Stimulated activated CD8-positive, alpha-beta memory T cell treated with anti-CD3 and anti-CD28 coated beads, Interleukin-4, amount 100 ng/mL, for 24 hours (primary cell): Measurements from ENCODE around the gene RCSD1.

ENCODE experiments used
- DNase-seq: peaks from one replicate; pipeline ENCODE4 v3.0.0-alpha.2; 2020; ENCODE audit warnings: low read depth

RCSD1 gene

DNA sequence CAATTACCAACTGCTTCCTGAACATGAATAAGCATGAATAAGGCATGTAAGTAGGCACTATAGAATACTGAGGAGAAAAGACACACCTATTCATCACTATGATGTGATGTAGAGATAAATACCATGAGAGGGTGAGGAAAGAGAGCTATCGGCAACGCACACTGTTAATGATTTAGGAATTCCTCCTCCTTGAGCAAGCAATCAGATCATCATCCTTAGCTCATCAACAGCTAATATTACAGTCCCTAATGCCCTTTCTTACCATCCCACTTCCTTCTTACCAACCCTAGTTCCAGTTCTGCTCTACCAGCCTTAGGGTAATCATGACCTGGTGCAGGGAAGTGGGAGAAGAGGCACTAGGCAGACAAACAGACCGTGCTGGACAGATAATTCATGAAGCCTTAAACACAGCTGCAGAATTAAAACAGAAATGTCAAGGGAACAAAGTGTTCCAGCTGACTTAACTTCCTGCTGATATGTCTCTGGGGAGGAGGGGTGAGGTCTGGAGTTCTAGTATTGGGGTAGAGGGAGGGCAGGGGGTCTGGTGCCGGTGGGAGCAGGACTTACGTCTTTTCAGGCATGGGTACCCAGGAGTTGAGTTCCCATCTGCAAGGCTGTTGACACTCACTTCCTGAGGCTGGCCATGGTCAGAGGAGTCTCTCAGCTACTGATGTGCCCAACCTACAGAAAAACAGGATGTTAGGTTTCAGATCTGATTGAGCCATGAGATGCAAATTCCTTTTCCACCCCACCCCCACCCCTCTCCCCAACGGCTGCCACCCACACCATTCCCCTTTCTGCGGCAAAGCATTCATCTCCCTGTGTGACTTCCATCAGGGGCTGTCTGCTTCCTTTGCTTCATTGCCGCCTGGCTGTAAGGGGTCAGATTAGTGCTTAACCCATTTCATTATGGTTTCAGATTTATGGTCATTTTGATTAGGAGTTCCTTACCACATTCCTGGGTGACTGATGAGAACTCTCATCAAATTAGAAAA lies 12.6 kb upstream of the RCSD1 start:
- no peak for DNase-seq

DNA sequence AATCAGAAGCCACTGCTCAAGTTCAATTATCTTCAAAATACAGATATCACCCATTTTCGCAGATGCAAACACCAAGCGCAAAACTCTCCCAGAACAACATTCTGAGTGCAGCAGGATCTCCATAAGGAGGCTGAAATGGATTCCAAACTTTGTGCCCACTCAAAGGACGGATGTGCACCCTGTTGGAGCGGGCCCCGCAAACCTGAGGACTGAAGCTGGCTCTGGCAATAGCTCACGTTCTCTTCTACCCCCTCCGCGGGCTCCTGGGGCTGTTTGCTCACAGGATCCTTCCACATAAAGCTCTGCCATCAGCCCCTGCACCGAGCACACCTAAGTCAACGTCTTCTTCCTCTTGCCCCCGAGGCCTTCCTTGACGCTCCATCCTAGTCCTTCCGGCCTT lies 11.7 kb upstream of the RCSD1 start:
- no peak for DNase-seq

DNA sequence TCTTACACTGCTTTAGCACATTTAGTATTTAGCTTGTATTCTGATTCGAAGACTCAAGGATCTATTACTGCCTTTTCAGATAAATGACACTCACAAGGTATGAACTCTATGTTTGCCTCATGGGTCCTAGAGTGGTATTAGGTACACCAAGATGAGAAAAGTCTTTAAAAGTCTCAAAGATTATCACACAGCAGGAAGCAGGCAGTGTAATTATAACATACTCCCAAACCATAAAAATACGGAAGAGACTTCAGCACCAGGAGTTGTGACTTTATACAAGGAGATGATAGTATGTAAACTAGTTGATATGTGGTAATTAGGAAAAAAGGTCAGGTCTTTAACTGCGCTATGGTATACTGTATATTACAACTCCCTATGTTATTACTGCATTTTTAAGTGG lies 11.2 kb upstream of the RCSD1 start:
- no peak for DNase-seq

DNA sequence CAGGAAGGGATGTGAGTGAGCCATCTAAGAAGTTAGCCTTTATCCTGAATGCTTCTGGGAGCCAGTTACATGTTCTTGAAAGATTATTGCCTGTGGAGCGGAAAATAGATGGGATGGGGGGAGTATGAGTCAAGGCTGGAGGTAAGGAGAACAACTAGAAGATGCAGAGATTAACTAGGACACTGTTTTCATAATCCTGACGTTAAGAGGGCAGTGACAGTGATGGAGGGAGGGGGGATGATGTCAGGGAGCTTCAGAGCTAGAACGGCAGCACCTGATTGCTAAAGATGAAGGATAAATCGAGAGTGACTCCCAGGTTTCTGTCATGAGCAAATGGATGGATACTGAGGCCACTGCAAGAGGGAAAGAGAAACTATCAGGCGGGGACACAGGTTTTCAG lies 10.0 kb upstream of the RCSD1 start:
- no peak for DNase-seq

DNA sequence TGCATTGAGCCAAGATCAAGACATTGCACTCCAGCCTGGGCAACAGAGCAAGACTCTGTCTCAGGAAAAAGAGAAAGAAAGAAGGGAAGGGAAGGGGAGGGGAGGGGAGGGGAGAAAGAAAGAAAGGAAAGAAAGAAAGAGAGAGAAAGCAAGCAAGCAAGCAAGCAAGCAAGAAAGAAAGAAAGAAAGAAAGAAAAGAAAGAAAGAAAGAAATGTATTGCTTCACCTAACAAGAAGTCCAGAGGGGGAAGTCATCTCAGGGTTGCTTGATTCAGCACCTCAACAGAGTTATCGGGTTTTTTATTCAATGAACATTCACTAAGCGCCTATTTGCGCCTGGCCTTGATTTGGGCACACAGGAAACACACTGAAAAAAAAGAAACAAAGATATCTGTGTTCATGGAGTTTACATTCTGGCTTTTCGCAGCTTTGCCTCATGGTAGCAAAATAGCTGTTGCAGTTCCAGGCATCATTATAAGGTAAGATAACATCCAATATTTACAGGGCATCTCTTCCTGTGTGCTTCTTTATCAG lies 8.2 kb upstream of the RCSD1 start:
- no peak for DNase-seq

DNA sequence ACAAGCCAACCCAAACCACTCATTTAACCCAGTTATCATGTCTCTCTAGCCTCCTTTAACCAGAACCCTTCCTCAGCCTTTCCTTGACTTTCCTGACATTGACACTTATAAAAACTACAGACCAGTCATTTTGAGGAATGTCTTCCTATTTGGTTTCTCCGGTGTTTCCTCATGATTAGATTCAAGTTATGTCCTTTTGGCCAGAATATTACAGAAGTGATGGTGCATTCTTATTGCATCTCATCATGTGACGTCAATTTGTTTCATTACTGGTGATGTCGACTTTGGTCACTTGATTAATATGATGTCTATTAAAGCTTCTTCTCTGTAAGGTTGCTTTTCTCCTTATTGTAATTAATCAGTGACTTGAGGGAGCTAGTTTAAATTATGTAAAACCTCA lies 6.1 kb upstream of the RCSD1 start:
- no peak for DNase-seq

DNA sequence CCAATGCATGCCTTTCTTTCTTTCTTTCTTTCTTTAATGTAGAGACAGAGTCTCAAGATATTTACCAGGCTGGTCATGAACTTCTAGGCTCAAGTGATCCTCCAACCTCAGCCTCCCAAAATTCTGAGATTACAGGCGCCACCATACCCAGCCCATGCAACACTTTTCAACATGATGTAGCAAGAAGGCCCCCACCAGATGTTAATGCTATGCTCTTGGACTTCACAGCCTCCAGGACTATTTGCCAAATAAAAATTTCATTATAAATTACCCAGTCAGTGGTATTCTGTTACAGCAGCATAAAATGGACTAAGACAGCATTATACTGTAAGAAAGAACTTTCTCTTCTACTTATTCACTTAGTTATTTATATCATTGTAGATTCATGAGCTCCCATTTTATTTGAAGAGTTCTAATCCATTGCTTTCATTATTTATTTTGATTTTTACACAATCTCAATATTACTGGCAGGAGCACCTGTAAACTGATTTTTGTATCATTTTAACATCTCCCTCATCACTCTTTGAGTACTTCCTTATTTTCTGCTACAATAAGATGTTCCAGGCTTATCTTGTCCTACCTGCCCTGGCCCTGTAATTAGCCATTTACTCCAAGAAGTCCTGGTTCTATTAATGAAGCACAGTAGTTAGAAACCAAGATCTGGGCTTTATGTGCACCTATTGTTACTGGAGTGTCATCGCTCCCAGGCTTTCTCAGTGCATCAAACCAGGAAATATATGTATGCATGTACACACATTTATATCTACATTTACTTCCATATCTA lies 4.8 kb upstream of the RCSD1 start:
- DNase-seq = no peak

DNA sequence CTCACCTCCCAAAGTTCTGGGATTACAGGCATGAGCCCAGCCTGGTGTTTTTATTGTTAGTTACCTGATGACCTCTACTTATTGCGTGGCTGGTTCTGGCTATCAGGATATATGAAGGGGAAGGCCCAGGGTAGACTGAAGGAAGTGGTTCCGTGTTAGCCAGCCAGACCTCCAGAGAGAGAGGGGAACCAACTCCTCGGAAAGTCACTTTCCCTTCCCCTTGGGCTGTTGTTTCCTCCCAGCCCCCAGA lies 2.5 kb upstream of the RCSD1 start:
- no peak for DNase-seq

DNA sequence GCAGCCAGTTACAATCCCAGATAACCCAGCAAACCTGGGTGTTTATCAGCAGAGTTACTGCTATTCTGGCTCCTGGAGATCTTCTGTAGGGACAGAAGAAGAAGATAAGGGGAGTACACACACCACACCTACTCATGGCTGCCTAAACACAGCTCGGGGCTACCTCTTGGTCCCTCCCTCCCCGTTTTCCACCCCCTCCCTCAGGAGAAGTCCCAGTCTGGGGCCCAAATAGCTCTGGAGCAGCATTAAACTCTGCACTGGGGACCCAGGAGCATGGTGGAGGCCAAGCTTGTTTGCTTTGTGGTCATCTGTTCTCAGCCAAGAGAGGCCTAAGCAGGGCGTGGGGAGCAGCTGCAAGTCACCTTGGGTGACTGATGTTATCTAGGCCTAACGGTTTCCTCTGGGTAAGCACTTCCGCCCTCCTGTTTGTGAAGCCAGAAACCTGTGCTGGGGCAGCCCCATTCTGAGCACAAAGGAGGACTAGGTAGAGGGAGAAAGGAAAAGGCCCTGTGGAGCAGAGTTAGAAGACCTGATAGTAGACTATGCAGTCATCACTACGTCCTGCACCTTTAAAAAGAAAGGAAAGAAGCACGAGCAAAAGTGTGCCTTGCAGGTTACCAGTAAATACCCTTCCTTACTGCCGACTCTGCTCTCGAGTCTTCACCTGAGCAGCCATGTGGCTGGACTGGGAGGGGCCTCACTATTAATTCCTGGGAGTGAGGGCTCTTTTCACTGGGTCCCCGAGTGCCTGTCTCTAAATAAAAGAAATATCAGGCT lies 2.0 kb upstream of the RCSD1 start:
- DNase-seq = peak; percentile 55

DNA sequence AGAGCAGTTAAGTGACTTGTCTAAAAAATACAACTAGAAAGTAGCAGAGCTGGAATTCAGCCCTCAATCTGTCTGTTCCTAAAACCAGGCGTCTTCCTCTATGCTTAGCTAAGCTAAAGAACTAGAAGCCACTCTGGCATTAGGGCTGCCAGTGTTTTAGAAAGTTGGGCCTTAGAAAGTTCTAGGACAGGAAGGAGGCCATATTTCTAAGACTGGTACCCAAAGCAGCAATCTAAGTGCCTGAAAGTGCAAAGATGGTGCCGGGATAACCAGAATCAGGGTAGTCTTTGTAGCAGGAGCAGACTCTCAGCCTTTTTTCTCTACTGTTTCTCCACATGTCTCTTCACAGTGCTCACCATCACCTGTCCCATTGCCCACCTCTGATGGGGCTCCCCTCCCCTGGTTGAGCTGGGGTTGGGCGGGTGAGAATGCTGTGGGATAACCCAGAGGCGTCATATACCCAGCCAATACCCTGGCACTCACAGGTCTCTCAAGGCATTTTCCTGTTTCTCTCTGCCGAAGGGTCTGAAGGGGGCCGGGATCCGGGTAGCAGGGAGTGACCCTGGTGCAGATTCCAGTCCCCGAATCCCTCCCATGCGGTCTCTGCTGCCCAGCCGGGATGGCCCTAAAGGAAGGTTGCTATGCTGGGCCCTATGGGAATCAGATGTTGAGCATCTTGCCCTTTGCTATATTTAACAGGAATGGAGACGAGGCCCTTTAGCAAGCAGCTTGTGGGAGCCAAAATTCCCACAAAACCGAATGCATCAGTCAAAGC lies 1.1 kb upstream of the RCSD1 start:
- no peak for DNase-seq

DNA sequence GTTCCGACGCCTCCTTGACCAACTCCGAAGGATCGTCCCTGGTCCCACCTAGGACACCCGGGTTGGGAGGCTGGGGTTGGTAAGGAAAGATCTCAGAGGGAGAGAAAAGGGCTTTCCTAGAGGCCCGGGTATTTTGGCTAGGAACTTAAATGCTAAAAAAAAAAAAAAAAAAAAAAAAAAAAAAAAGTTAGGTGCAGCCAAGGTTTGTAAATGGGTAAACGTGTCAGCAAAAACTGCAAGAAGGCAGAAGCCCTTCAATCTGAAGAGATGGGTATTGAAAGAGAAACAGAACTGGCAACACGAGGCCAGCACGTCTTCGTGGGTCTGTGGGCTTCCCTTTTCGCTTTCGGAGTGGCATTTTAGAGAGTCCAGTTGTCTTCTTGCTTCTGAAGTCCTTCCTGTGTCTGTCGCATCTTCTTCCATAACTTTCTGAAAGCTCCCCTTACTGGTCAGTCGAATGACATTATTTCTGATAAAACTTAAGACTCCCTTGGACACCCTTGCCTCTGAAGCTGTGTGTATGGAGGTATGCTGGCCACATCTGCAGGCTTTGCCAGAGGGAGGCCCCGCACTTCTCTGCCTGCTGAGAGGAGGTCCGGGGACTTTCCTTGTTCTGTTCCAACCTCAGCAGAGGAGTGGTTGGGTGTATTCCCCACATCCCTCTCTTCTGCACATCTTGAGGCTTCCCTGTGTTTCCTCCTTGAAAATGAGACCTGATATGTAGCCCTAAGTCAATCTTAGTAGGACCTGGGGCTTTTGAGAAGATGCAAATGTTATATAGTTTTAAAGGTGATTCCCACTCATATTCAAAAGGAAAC lies 745 bp downstream of the RCSD1 start:
- no peak for DNase-seq

DNA sequence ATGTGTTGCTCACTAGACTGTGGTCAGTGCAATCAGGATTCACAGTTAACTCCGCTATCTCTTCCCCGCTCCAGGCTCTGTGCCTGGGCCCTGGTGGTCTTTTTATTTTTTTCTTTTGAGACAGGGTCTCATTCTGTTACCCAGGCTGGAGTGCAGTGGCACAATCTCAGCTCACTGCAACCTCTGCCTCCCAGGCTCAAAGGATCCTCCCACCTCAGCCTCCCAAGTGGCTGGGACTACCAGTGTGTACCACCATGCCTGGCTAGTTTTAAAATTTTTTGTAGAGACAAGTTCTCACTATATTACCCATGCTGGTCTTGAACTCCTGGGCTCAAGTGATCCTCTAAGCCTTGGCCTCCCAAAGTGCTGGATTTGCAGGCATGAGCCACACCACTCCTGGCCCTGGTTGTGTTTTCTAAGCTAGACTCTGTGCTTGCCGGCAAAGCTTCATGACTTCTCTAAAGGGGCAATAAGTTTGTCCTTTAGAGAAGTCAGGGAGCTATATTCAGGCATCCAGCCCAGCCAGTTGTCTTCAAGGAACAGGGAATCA lies 1.4 kb downstream of the RCSD1 start:
- no peak for DNase-seq

DNA sequence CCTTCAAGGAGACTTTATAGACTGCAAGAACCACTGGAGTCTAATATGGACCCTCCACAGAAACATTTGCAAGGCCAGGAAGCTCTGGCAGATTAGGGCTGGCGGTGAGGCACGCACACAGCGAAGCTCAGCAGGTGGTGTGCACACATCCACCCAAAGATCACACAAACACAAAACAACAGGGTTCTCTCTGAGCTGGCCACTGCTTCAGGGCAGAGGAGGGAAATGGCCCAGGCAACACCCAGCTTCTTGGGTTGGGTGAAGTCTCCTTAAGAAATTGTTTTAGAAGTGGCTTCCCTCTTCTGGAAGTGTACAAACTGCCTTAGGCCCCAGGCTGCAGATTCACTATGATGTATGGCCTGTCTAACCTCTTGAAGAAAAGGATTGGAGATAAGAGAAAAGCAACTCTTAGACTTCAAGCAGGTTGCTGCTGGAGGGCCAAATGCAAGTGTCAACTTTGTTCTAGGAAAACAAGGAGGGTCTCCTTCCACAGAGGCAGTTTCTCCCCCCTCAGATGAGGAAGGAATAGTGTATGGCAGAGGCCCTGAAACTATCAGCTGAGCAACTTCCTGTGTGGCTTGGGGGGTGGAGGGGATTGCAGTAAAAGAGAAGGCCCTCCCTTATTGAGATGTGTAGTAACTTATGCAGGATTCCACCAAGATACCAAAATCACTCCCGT lies 2.0 kb downstream of the RCSD1 start:
- no peak for DNase-seq

DNA sequence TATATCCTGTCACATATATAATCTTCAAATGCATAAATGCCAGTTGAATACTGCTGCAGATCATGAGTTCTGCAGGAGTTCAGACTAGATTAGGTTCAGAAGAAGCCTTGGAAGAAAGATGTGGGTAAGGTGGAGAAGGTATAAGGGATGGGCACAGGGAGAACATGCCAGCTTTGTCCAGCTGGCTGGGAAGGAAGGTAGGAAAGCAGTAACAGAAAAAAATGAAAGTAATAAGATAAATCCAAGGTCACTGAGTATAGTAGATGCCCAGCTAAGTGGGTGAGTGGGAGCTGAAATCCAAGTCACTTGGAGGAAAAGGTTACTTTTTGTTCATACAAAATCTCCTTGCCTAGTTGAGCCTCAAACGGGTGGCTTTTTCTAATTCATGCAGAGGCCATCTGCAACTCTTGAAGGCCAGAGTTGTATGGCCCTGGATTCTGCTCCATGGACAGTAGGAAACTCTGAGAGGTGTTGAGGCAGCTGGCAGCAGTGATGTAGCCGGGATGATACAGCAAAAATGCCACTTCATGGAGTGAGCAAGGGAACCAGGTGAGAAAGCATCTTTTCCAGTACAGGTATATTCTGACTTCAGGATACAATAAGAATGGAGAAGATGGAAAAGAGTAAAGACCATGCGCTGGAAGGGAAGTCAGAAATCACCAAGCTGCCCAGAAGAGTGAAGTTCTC lies 3.4 kb downstream of the RCSD1 start:
- no peak for DNase-seq

DNA sequence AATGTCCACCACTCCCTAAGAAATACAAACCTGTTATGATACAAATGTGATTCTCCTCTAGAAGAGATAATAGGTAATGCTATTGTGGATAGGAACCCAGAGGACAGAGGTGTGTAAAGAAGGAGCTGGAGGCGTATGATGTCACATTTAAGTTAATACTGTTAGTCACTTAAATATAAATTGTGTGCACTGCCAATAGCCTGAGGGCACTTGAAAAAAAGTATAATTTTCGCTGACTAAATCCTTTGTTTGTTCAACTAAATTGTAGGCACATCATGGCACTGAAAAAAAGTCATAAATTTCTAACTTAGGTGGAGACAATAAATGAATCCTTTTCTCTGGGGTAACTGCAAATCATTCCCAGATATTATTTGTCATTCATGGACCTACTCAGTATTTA lies 4.4 kb downstream of the RCSD1 start:
- no peak for DNase-seq

DNA sequence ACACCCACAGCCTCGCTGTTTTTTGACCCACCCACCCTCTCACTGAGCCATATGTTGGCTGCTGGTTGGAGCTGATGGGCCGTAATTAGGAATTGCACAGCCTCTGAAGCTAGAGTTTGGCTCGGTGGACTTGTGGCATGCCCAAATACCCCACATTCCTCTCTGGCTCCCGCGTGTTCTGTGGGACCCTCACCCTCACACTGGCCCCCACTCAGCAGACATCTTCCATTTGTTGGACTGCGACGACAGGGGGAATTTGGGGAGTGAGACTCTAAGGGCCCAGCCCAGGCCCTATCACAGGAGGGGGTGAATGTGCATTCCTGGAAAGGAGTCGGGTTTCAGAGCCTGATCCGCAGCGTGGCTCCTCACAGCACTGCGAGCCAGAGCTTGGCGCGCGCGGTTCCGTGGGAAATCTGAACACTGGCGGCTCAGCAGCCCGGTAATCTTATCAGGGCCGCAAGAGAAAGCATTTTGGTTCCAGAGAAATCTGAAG lies 5.2 kb downstream of the RCSD1 start:
- DNase-seq = no peak

DNA sequence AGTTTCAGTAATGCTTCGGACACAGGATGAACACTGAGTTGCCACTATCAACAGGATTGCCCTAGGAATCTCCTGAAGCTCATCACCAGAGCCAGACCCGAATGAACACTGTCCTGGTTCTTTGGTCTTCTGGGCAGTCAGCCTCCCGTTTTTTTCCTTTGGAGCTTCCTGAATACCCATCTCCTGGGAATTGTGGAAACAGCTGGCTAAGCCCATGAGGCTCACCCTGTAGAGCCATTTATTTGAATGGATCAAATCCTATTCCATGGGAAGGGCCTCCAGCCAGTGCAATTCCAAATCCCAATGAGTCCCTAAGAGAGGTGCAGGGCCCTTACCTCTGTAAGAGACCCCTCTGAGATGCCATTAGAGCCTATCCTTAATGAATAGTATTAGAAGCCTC lies 5.9 kb downstream of the RCSD1 start:
- no peak for DNase-seq

DNA sequence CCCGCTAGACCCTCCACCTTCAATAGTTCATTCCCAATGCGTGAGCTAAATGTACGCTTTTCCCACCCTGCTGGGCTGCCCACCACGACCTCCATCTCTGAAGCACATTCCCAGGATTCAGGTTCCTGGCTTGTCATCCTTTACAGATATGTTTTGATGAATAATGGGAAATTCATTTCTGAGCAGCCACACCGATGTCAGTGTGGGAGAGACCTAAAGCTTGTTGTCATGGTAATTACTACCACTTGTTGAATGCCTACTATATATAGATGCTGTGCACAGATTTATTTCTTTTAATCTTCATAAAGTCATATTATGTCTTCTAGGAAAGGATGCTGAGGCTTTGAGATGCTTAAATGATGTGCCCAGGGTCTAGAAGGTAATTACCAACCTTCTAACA lies 8.0 kb downstream of the RCSD1 start:
- no peak for DNase-seq

DNA sequence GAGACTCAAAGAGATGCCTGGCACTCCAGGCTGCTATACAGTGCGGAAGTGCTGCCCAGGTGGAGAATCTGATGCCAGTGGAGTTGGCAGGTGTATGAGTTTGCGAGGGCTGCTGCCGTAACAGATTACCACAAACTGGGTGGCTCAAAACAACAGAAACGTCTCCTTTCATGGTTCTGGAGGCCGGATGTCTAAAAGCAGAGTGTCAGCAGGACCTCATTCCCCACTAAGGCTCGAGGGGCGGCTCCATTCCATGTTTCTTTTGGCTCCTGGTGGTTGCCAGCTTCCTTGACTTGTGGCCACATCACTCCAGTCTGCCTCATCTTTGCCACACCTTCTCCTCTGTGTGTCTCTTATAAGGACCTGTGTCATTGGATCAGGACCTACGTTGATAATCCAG lies 10.0 kb downstream of the RCSD1 start:
- no peak for DNase-seq
